Motor neuron (in vitro differentiated cells): ENCODE measurements around the gene MORN1. TPM values are rescaled to one million over a fixed set of nuclear protein-coding genes. Genes with fewer than 3 reads are reported as not detected.

Source experiments
- ATAC-seq, 8 experiments: fragments of 200-7000 bp; cut with Tn5 transposase; replicated peaks in 6 of 8; 2 replicates each; pipeline ENCODE4 v1.8.0; 2021; ENCODE audit warnings: mild to moderate bottlenecking in 8 of 8, moderate library complexity in 8 of 8
- H3K27ac ChIP-seq, 2 donors: fragments of 250-450 bp; sonication (Bioruptor Pico); 2 replicates each; pipeline ENCODE4 v1.9.0; 2021; ENCODE audit warnings: antibody characterized with exemption in 2 of 2, mild to moderate bottlenecking in 2 of 2, moderate library complexity in 1 of 2
- H3K4me1 ChIP-seq, 2 donors: fragments of 250-450 bp; sonication (Bioruptor Pico); replicated peaks in 1 of 2; 2 replicates each; pipeline ENCODE4 v1.6.1; 2021; ENCODE audit warnings: antibody characterized with exemption in 2 of 2, mild to moderate bottlenecking in 2 of 2, moderate library complexity in 1 of 2
- H3K4me3 ChIP-seq, 5 donors: fragments of 250-450 bp; sonication (Bioruptor Pico); 2 replicates each; pipeline ENCODE4 v1.9.0; 2021; ENCODE audit warnings: antibody characterized with exemption in 5 of 5, mild to moderate bottlenecking in 5 of 5, moderate library complexity in 4 of 5
- WGBS, 10 experiments: fragments of 450-650 bp; shearing (Covaris generic); methylation state at CpG; one replicate each; pipeline ENCODE4 v1.0.0; 2022; 5-methylcytosine and 5-hydroxymethylcytosine counted together
- in situ Hi-C, 9 experiments: fragments of 400-800 bp; cut with MboI; loops; one replicate each; pipeline ENCODE4 v1.15.0; 2021; ENCODE audit warnings: low sequenced_read_pairs in 9 of 9, low pct_unique_long_range_greater_than_20kb in 2 of 9; ENCODE audit not compliant: unreplicated experiment in 9 of 9
- total RNA-seq, 8 experiments: library from RNA; unstranded; fragments of 300-600 nt; gene quantifications; 2 replicates each; pipeline versions ENCODE4 v1.2.3 to v1.2.4, GENCODE V29; 2022

The MORN1 gene
- total RNA-seq, 8 experiments from 2014 or later: 13.5 to 28.6 (median 21.8) TPM

DNA sequence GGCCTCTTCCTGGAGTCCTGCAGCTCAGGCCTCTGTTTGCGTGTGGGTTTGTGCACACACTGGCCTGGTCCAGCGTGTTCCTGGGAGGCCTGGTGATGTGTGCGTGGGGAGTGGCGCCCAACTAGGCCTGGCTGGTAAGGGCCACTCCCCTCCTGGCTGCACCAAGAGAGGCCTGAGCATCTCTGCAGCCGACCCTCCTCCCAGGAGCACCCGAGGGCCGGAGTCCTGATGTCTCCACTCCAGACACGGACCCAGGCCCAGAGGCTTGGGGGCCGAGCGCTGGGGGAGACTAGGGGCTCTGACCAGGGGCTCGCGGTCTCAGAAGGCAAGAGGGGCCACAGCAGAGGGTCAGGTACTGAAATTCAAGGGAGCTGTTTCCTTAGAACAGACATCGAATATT is 33.3 kb downstream of the MORN1 start:
- Histone ChIP-seq H3K27ac (no peak overlapping the region), H3K4me3 (no peak overlapping the region), H3K4me1 (peaks cover 12 to 18% of the 10 kb centered on the region in 2 donors)
- no peak for ATAC-seq
- in situ Hi-C loops: loop anchor here in 1 of 9 experiments (25.0 kb wide), 1 partner anchor 146 kb away; no protein-coding TSS in a partner anchor
- WGBS, 10 experiments: 73 to 100% (median 91%) methylated on average over 1 to 7 of the region's 13 CpGs; no CpG with 5 or more reads in 5 of the 10 experiments

DNA sequence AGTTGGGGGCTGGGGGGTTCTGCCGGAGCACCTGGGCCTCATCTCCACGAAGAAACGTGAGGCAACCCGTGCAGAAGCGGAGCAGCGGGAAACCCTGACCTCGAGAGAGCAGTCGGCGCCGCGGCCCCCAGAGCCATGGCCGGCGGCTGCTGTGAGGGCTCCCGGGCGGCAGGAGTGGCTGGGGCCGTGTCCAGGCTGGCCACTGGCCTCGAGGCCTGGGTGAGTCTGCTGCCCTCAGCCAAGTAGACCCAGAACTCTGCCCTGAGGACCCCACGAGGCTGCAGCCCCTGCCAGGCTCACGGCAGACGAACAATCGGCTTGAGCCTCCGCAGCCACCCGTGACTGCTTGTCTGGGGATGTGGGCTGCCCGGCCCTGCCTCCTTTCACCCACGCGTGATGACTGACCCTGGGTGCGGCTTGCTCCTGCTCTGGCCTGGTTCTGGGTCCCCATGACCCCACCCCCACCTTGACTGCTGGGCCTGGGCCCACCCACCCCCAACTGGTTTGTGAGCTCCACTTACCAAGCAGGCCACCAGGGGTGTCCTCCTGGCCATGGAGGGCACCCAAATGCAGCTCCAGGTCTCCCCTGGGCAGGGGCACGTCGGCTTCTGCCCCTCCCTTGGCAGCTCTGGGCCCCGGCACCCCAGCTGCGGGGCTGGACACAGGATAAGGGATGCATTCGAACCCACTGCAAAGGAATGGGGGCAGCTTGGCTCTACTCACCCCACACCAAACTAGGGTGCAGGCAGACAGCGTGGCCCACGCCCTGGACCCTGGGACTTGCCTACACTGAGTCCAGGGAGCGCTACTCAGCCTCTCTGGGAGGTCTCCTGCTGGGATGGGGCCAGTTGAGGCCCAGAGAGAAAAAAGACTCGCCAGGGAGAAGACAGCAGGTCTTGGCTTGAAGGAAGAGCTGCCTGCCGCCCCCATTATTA is 34.2 kb downstream of the MORN1 start:
- in situ Hi-C loops: loop anchor here in 1 of 9 experiments (25.0 kb wide), 1 partner anchor 145 kb away; no protein-coding TSS in a partner anchor

DNA sequence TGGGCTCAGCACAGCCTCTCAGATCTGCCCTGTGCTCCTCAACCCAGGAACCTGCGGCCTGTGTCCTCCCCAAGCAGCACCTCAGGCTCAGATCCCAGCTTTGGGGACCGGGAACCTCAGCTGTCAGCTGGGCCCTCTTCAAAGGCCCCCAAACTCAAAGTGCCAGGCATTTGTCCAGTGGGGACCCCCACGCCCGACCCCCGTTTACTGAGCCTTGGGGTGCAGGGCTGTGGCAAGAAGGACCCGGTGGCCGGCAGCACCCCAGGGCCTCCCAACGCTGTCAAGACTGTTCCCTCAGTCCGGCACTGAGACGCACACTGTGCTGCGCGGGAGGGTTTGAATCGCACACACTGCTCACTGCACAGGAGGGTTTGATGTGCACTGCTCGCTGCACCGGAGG is 35.0 kb downstream of the MORN1 start:
- in situ Hi-C loops: loop anchor here in 1 of 9 experiments (25.0 kb wide), 1 partner anchor 144 kb away; no protein-coding TSS in a partner anchor
- WGBS, 10 experiments: 60 to 100% (median 94%) methylated on average over 1 to 7 of the region's 15 CpGs; no CpG with 5 or more reads in 4 of the 10 experiments
- Histone ChIP-seq H3K4me3 (no peak overlapping the region), H3K4me1 (peaks cover 12 to 21% of the 10 kb centered on the region in 2 donors), H3K27ac (no peak overlapping the region)
- ATAC-seq: no peak

More for the DNA sequence above, 34.2 kb downstream of the MORN1 start:
- WGBS, 10 experiments: 79 to 100% (median 90%) methylated on average over 1 to 9 of the region's 37 CpGs; no CpG with 5 or more reads in 2 of the 10 experiments
- no peak overlapping the region for H3K4me3 ChIP-seq
- peaks cover 12 to 21% of the 10 kb centered on the region in 2 donors for H3K4me1 ChIP-seq
- ATAC-seq: peak in 1 of 8 experiments; percentile 5
- no peak overlapping the region for H3K27ac ChIP-seq

DNA sequence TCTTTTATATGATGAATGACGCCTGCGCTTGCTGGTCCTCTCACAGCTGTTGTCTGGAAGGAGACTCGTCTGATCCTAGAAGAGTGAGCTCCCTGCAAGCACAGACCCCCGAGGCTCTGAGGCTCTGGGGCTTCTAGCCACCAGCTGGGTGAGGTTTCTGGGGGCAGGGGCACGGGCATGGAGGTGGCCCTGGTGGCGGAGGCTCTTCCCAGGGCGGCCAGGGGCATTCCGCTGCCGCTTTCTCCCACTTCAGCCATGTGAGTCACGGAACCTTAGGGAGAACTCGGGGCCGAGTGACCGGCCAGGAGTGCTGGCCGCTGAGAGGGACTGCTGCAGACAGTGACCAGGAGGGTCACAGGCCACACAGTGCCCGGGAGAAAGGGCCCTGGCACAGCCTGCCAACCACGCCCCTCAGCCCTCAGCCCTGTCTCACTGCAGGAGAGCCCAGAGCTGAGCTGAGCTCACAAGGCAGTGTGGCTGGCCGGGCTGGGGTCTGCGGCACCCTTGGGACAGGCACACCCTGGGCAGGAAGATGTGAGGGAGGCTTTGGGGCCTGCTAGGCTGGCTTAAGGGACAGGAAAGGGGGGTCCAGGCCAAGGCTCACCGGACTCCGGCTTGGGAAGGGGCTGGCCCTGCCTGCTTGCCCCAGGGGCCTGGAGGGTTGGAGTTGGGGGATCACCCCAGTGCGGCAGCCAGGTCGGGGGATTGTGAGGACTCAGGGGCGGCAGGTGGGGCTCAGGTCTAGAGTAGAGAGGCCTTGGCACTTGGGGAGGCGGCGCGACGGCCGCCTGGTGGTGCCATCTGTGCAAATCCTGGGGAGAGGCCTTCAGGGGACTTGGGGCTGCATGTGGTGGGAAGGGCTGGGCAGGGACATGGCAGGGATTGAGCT is 35.7 kb downstream of the MORN1 start:
- ATAC-seq: peak in 4 of 8 experiments; percentile 6 to 11 (median 8)
- H3K27ac ChIP-seq: no peak overlapping the region
- WGBS, 10 experiments: 60 to 93% (median 86%) methylated on average over 2 to 7 of the region's 28 CpGs; no CpG with 5 or more reads in 5 of the 10 experiments
- H3K4me3 ChIP-seq: no peak overlapping the region
- H3K4me1 ChIP-seq: peaks cover 12 to 21% of the 10 kb centered on the region in 2 donors
- in situ Hi-C loops: loop anchor here in 1 of 9 experiments (25.0 kb wide), 1 partner anchor 143 kb away; no protein-coding TSS in a partner anchor

DNA sequence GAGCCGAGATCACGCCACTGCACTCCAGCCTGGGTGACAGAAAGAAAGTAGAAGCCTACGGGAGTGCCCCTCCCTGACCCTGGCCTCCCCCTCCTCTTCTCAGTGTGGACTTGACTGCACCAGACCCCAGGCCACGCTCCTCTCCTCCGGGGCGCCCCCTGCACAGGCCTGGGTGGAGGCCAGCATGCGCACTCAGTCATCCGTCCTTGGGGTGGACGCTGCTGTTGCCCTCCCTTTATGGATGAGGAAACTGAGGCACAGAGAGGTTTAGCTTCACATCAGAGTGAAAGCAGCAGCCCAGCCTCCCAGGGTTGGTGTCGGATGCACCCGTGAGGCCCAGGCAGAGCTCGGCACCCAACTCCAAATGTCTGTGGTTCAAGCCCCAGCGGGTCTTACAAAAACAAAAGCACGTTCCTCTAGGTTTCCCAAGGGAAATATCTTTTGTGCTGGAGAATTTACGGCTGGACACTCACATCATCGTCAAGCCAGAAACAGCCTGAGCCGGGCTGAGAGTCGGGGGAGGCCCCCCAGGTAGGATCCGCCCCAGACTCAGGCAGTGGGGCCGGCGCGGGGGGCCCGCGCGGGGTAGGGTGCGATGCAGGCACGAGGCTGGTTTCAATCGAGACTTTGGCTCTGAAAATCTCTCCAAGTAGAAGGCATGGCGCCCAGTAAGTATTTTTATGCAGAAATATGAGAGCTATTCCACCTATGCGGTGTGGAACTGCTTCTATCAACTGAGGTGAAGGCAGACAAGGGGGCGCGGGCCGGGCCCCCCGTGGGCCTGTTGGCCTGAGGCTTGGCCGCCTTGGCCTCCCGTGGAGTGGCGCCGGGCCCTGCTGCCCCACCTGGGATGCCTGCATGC is 36.6 kb downstream of the MORN1 start:
- in situ Hi-C loops: loop anchor here in 1 of 9 experiments (25.0 kb wide), 1 partner anchor 142 kb away; no protein-coding TSS in a partner anchor
- Histone ChIP-seq H3K4me3 (no peak overlapping the region), H3K4me1 (peaks cover 19 to 23% of the 10 kb centered on the region in 2 donors), H3K27ac (no peak overlapping the region)
- ATAC-seq: peak in 4 of 8 experiments; percentile 32 to 50 (median 44)
- 30 to 86% (median 74%) methylated on average over 2 to 23 of the region's 38 CpGs; no CpG with 5 or more reads in 4 of the 10 experiments for WGBS, 10 experiments

DNA sequence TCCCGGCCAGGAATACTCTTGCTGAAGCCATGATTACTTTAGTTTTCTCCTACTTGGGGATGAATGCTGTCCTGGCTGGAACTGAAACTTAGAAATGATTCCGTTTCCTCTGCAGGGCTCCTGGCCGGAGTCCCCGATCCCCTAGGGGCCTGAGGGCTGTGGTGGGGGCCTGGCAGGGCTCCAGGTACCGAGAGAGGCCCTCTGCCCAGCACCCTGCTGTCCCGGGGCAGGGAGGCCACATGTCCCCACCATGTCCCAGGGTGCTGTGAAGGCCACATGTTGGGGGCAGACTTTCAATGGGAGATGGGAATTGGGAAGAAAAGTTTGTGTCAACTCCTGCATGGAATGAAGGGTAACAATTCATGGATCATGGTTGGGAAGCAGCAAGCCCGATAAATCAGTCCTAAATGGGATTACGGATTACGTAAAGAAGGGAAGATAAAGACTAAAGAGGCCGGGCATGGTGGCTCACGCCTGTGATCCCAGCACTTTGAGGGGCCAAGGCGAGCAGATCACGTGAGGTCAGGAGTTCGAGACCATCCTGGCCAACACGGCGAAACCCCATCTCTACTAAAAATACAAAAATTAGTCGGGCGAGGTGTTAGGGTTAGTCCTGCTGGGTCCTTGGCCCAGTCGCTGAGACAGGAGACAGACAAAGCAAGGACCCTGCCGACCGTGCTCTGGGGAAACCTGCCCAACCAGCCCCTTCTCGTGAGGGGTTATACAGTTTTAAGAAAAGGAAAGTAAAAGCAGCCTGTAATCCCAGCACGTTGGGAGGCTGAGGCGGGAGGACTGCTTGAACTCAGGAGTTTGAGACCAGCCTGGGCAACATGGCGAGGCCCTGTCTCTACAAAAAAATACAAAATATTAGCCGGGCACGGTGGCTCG is 37.6 kb downstream of the MORN1 start:
- Histone ChIP-seq H3K4me3 (no peak overlapping the region), H3K27ac (no peak overlapping the region), H3K4me1 (peaks cover 26 to 32% of the 10 kb centered on the region in 2 donors)
- in situ Hi-C loops: loop anchor here in 1 of 9 experiments (25.0 kb wide), 1 partner anchor 141 kb away; no protein-coding TSS in a partner anchor
- no peak for ATAC-seq
- 43 to 89% (median 86%) methylated on average over 3 to 21 of the region's 28 CpGs; no CpG with 5 or more reads in 3 of the 10 experiments for WGBS, 10 experiments

DNA sequence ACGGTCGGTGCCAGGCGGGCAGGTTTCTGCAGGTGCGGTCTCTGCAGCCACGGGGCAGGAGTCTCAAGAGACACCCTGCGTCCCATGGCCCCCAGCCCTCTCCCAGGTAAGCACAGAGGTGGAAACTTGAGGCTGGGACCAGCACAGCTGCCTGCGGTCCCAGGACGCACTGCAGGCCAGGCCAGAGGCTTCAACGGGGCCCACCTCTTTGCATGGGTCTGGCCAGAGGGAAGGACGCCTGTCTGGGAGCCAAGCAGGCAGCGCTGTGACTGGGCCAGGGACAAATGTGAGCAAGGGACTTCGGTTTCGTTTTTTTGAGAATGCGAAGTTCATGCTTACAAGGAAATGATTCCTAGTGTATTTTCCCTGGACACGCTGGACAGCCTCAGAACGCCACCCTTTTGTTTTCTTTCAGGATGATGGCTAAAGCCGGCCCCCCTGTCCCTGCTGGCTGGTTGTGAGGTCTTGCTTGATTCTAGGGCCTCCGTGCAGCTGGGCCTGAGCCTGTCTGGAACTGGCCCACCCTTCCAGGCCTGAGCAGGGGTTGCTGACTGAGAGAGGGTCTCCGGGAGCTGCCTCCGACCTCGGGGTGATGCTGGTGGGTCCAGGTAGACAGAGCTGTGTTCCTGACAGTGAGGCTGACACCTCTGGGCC is 38.3 kb downstream of the MORN1 start:
- peaks cover 26 to 32% of the 10 kb centered on the region in 2 donors for H3K4me1 ChIP-seq
- 83 to 90% (median 88%) methylated on average over 2 to 16 of the region's 21 CpGs; no CpG with 5 or more reads in 3 of the 10 experiments for WGBS, 10 experiments
- no peak overlapping the region for H3K4me3 ChIP-seq
- in situ Hi-C loops: loop anchor here in 1 of 9 experiments (25.0 kb wide), 1 partner anchor 141 kb away; no protein-coding TSS in a partner anchor
- no peak overlapping the region for H3K27ac ChIP-seq
- ATAC-seq: peak in 3 of 8 experiments; percentile 9 to 17 (median 14)

DNA sequence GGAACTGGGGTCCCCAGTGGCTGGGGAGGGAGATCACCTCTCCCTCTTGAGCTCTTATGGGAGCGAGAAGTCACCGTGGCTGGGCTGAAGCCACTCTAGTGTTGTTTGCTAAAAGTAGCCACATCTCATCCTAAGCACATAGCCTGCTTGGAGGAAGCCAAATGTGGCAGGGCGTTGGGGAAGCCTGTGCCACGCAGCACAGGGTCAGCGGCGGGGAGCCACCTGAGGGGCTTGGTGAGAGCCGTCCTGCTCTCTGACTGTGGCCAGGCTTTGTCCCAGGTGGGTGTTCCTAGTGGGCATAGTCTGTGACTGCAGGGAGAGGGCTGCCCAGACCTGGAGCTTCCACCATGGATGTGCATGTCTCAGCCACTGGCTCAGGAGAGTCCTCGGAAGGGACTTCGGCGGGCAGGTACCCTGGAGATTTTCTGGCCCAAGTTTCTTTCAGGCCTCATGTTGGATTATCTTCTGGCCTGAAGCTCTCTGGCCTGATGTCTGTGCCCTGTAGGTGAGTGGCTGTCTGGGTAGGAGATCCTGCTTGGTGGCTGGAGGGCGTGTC is 38.9 kb downstream of the MORN1 start:
- WGBS, 10 experiments: 72 to 100% (median 89%) methylated on average over 1 to 11 of the region's 11 CpGs; no CpG with 5 or more reads in 6 of the 10 experiments
- Histone ChIP-seq H3K27ac (no peak overlapping the region), H3K4me3 (no peak overlapping the region), H3K4me1 (peaks cover 26 to 32% of the 10 kb centered on the region in 2 donors)
- in situ Hi-C loops: loop anchor here in 1 of 9 experiments (25.0 kb wide), 1 partner anchor 140 kb away; no protein-coding TSS in a partner anchor
- ATAC-seq: no peak

DNA sequence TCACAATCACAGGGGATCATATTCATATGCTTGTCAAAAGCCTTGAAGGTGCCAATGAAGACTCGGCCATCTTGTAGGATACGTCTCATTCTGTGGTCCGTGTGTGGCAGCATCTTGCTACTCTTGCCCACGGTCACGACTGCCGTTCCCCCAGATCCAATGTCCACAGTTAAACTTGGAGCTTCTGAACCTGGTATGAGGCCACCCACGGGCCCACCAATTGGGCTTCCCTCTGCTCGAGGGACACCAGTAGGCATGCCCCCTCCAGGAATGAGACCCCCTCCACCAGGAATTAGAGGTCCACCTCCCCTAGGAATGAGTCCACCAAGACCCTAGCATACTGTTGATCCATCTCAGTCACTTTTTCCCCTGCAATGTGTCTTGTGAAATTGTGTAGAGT is 39.6 kb downstream of the MORN1 start:
- H3K4me1 ChIP-seq: peaks cover 26 to 32% of the 10 kb centered on the region in 2 donors
- in situ Hi-C loops: loop anchor here in 1 of 9 experiments (25.0 kb wide), 1 partner anchor 139 kb away; no protein-coding TSS in a partner anchor
- no peak overlapping the region for H3K27ac ChIP-seq
- no peak overlapping the region for H3K4me3 ChIP-seq
- 89 to 96% (median 92%) methylated on average over 2 to 5 of the region's 8 CpGs; no CpG with 5 or more reads in 5 of the 10 experiments for WGBS, 10 experiments
- ATAC-seq: no peak
